Fibroblast of skin of back (primary cell): ENCODE measurements around the gene COL8A2.

ENCODE experiments used
- DNase-seq: peaks from one replicate; pipeline ENCODE4 v3.0.0-alpha.2; 2013

Gene COL8A2

GRCh38 chr1:36157115-36157903, 32.3 kb upstream of the COL8A2 start:
- peak; percentile 34 for DNase-seq

- DNase-seq = peak; percentile 69
Observed at GRCh38 chr1:36156329-36157114, 31.5 kb upstream of the COL8A2 start.

- DNase-seq = peak; percentile 88
Observed at GRCh38 chr1:36155408-36156328, 30.6 kb upstream of the COL8A2 start, which contains the start of gene MAP7D1. MAP7D1 (plus strand) TSS chr1:36156160; CDS start chr1:36156418, 258 bp downstream.

GRCh38 chr1:36154765-36155407, 29.9 kb upstream of the COL8A2 start:
- no peak for DNase-seq

GRCh38 chr1:36154335-36154734, 29.3 kb upstream of the COL8A2 start:
- DNase-seq = no peak

GRCh38 chr1:36153476-36153875, 28.5 kb upstream of the COL8A2 start:
- DNase-seq = no peak

GRCh38 chr1:36151845-36152203, 26.8 kb upstream of the COL8A2 start:
- DNase-seq = peak; percentile 40

GRCh38 chr1:36151134-36151844, 26.3 kb upstream of the COL8A2 start:
- DNase-seq = no peak

GRCh38 chr1:36150296-36151133, 25.5 kb upstream of the COL8A2 start:
- DNase-seq = peak; percentile 98

GRCh38 chr1:36149973-36150295, 24.9 kb upstream of the COL8A2 start:
- DNase-seq = no peak

- DNase-seq = peak; percentile 100
Observed at GRCh38 chr1:36149237-36149972, 24.4 kb upstream of the COL8A2 start, which contains the start of gene TRAPPC3. TRAPPC3 (minus strand) TSS chr1:36149486; CDS start chr1:36149378, 108 bp downstream.

- no peak for DNase-seq
Observed at GRCh38 chr1:36148821-36149236, 23.8 kb upstream of the COL8A2 start.

GRCh38 chr1:36144413-36144812, 19.4 kb upstream of the COL8A2 start:
- DNase-seq = no peak

GRCh38 chr1:36143424-36143823, 18.4 kb upstream of the COL8A2 start:
- no peak for DNase-seq

- no peak for DNase-seq
Observed at GRCh38 chr1:36142121-36142520, 17.1 kb upstream of the COL8A2 start.

- DNase-seq = no peak
Observed at GRCh38 chr1:36139521-36139920, 14.5 kb upstream of the COL8A2 start.

- no peak for DNase-seq
Observed at GRCh38 chr1:36137776-36138175, 12.8 kb upstream of the COL8A2 start.

- no peak for DNase-seq
Observed at GRCh38 chr1:36137226-36137625, 12.2 kb upstream of the COL8A2 start.

- peak; percentile 90 for DNase-seq
Observed at GRCh38 chr1:36136535-36136934, 11.5 kb upstream of the COL8A2 start.

- DNase-seq = no peak
Observed at GRCh38 chr1:36135796-36136195, 10.8 kb upstream of the COL8A2 start.
